ENCODE measurements around the gene SLC35A4. TPM values are rescaled to one million over a fixed set of nuclear protein-coding genes. Genes with fewer than 3 reads are reported as not detected.
A peak's percentile ranks its signal among the peaks of the same experiment; 100 is the strongest.

The SLC35A4 gene
- polyA plus RNA-seq, result 62.5 TPM
- long read RNA-seq, donor 1, transcript SLC35A4-201 (3 exons, 3,041 nt), result major isoform, 15 of 18 reads
- long read RNA-seq, donor 1, partial matches to known transcripts, result 0 of 18 reads
- long read RNA-seq, donor 1, other reads (novel, unspliced or antisense), result 0 of 18 reads
- long read RNA-seq, donor 2, transcript SLC35A4-201 (3 exons, 3,041 nt), result major isoform, 20 of 22 reads
- long read RNA-seq, donor 2, partial matches to known transcripts, result 0 of 22 reads
- long read RNA-seq, donor 2, other reads (novel, unspliced or antisense), result 0 of 22 reads
- long read RNA-seq, donor 3, transcript SLC35A4-201 (3 exons, 3,041 nt), result major isoform, 26 of 29 reads
- long read RNA-seq, donor 3, partial matches to known transcripts, result 0 of 29 reads
- long read RNA-seq, donor 3, other reads (novel, unspliced or antisense), result 0 of 29 reads
- long read RNA-seq, donor 4, transcript SLC35A4-201 (3 exons, 3,041 nt), result major isoform, 5 of 5 reads
- long read RNA-seq, donor 4, partial matches to known transcripts, result 0 of 5 reads
- long read RNA-seq, donor 4, other reads (novel, unspliced or antisense), result 0 of 5 reads
- long read RNA-seq, donor 5, transcript SLC35A4-201 (3 exons, 3,041 nt), result major isoform, 10 of 12 reads
- long read RNA-seq, donor 5, partial matches to known transcripts, result 0 of 12 reads
- long read RNA-seq, donor 5, other reads (novel, unspliced or antisense), result 0 of 12 reads
- long read RNA-seq, donor 6, transcript SLC35A4-201 (3 exons, 3,041 nt), result major isoform, 27 of 31 reads
- long read RNA-seq, donor 6, partial matches to known transcripts, result 0 of 31 reads
- long read RNA-seq, donor 6, other reads (novel, unspliced or antisense), result 0 of 31 reads
- long read RNA-seq, donor 7, transcript SLC35A4-201 (3 exons, 3,041 nt), result major isoform, 11 of 14 reads
- long read RNA-seq, donor 7, partial matches to known transcripts, result 0 of 14 reads
- long read RNA-seq, donor 7, other reads (novel, unspliced or antisense), result 0 of 14 reads
- long read RNA-seq, donor 8, transcript SLC35A4-201 (3 exons, 3,041 nt), result major isoform, 19 of 24 reads
- long read RNA-seq, donor 8, transcript SLC35A4-202 (2 exons, 3,617 nt), result minor isoform, 5 of 24 reads
- long read RNA-seq, donor 8, partial matches to known transcripts, result 0 of 24 reads
- long read RNA-seq, donor 8, other reads (novel, unspliced or antisense), result 0 of 24 reads
- long read RNA-seq, donor 9, transcript SLC35A4-201 (3 exons, 3,041 nt), result major isoform, 11 of 15 reads
- long read RNA-seq, donor 9, partial matches to known transcripts, result 0 of 15 reads
- long read RNA-seq, donor 9, other reads (novel, unspliced or antisense), result 0 of 15 reads
- long read RNA-seq, donor 10, transcript SLC35A4-201 (3 exons, 3,041 nt), result major isoform, 23 of 26 reads
- long read RNA-seq, donor 10, partial matches to known transcripts, result 0 of 26 reads
- long read RNA-seq, donor 10, other reads (novel, unspliced or antisense), result 0 of 26 reads
- long read RNA-seq, donor 11, transcript SLC35A4-201 (3 exons, 3,041 nt), result major isoform, 19 of 40 reads
- long read RNA-seq, donor 11, transcript SLC35A4-202 (2 exons, 3,617 nt), result minor isoform, 6 of 40 reads
- long read RNA-seq, donor 11, partial matches to known transcripts, result 0 of 40 reads
- long read RNA-seq, donor 11, other reads (novel, unspliced or antisense), result 15 of 40 reads

GRCh38 chr5:140564196-140565023, at the start of gene SLC35A4, which contains the start of gene APBB3:
TSS of gene SLC35A4 (plus strand) at chr5:140564828. CDS start at chr5:140567170, 2,342 bp downstream.
TSS of gene APBB3 (minus strand) at chr5:140564598. CDS start at chr5:140564245, 353 bp downstream.
- Histone ChIP-seq H3K4me3 (ENCODE audit: low read length) (peak within 1 kb of the TSS; percentile 70), H3K27me3 (ENCODE audit: control insufficient read depth, insufficient read depth, low read length) (no peaks in the 10 kb centered on the region), H3K36me3 (ENCODE audit: control insufficient read depth, insufficient read depth, low read length) (peaks cover 42% of the 10 kb centered on the region), H3K4me1 (ENCODE audit: control insufficient read depth, insufficient read depth, low read length) (peaks cover 10% of the 10 kb centered on the region), H3K27ac (ENCODE audit: low read length) (peak within 1 kb of the TSS; percentile 85), H3K9me3 (ENCODE audit: control insufficient read depth, low read depth, low read length) (peaks cover 5% of the 10 kb centered on the region)
- DNase-seq, result peak; percentile 98 to 99
- no CpG with 5 or more reads among the region's 74 CpGs for WGBS (ENCODE audit: insufficient coverage, low lambda C conversion rate)

- H3K27me3 ChIP-seq (ENCODE audit: control insufficient read depth, insufficient read depth, low read length), result no peaks in the 10 kb centered on the region
- no peak for DNase-seq
- no peaks in the 10 kb centered on the region for H3K9me3 ChIP-seq (ENCODE audit: control insufficient read depth, low read depth, low read length)
- peaks cover 38% of the 10 kb centered on the region for H3K36me3 ChIP-seq (ENCODE audit: control insufficient read depth, insufficient read depth, low read length)
- H3K4me1 ChIP-seq (ENCODE audit: control insufficient read depth, insufficient read depth, low read length), result no peaks in the 10 kb centered on the region
- no peak overlapping the region for H3K27ac ChIP-seq (ENCODE audit: low read length)
- 92% methylated on average over 2 of the region's 2 CpGs for WGBS (ENCODE audit: insufficient coverage, low lambda C conversion rate)
- H3K4me3 ChIP-seq (ENCODE audit: low read length), result no peak overlapping the region
Measured at GRCh38 chr5:140524003-140524402, 40.6 kb upstream of the SLC35A4 start.

- Histone ChIP-seq H3K27me3 (ENCODE audit: control insufficient read depth, insufficient read depth, low read length) (no peaks in the 10 kb centered on the region), H3K27ac (ENCODE audit: low read length) (no peak overlapping the region), H3K4me1 (ENCODE audit: control insufficient read depth, insufficient read depth, low read length) (peaks cover 9% of the 10 kb centered on the region), H3K4me3 (ENCODE audit: low read length) (no peak overlapping the region), H3K36me3 (ENCODE audit: control insufficient read depth, insufficient read depth, low read length) (peaks cover 65% of the 10 kb centered on the region), H3K9me3 (ENCODE audit: control insufficient read depth, low read depth, low read length) (no peaks in the 10 kb centered on the region)
- WGBS (ENCODE audit: insufficient coverage, low lambda C conversion rate), result no CpG with 5 or more reads among the region's 1 CpG
- no peak for DNase-seq
Measured at GRCh38 chr5:140540227-140540626, 24.4 kb upstream of the SLC35A4 start.

DNA sequence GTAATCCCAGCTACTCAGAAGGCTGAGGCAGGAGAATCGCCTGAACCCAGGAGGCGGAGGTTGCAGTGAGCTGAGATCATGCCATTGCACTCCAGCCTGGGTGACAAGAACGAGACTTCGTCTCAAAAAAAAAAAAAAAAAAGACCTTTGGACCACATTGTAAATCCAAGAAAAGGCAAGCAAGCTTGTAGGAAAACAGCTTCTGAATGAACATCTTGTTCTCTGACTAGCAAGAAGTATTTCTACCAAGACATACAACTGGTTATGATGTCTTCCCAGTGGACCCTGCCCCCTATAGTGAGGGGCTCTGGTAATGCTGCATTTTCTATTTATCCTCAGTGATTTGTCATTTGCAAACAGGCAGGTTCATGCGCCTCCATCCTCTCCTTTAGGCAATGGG, 21.7 kb upstream of the SLC35A4 start:
- Histone ChIP-seq H3K27me3 (ENCODE audit: control insufficient read depth, insufficient read depth, low read length) (no peaks in the 10 kb centered on the region), H3K27ac (ENCODE audit: low read length) (peak overlapping the region; percentile 74), H3K4me3 (ENCODE audit: low read length) (no peak overlapping the region), H3K4me1 (ENCODE audit: control insufficient read depth, insufficient read depth, low read length) (peaks cover 27% of the 10 kb centered on the region), H3K36me3 (ENCODE audit: control insufficient read depth, insufficient read depth, low read length) (peaks cover 48% of the 10 kb centered on the region), H3K9me3 (ENCODE audit: control insufficient read depth, low read depth, low read length) (no peaks in the 10 kb centered on the region)
- WGBS (ENCODE audit: insufficient coverage, low lambda C conversion rate), result no CpG with 5 or more reads among the region's 5 CpGs
- peak; percentile 45 to 84 for DNase-seq

DNA sequence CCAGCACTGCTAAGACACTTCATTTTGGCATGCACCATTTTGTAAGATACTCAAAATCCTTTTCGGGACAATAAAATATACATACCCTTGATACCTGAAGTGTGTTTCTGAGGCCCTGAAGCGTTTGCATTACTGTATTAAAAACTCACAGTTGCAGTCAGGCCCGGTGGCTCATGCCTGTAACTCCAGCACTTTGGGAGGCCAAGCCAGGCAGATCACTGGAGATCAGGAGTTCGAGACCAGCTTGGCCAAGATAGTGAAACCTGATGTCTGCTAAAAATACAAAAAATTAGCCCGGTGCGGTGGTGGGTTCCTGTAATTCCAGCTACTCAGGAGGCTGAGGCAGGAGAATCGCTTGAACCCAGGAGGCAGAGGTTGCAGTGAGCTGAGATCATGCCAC, 19.6 kb upstream of the SLC35A4 start:
- Histone ChIP-seq H3K27me3 (ENCODE audit: control insufficient read depth, insufficient read depth, low read length) (no peaks in the 10 kb centered on the region), H3K4me1 (ENCODE audit: control insufficient read depth, insufficient read depth, low read length) (peaks cover 42% of the 10 kb centered on the region), H3K4me3 (ENCODE audit: low read length) (no peak overlapping the region), H3K36me3 (ENCODE audit: control insufficient read depth, insufficient read depth, low read length) (peaks cover 45% of the 10 kb centered on the region), H3K9me3 (ENCODE audit: control insufficient read depth, low read depth, low read length) (no peaks in the 10 kb centered on the region), H3K27ac (ENCODE audit: low read length) (no peak overlapping the region)
- no peak for DNase-seq
- WGBS (ENCODE audit: insufficient coverage, low lambda C conversion rate), result no CpG with 5 or more reads among the region's 7 CpGs

DNA sequence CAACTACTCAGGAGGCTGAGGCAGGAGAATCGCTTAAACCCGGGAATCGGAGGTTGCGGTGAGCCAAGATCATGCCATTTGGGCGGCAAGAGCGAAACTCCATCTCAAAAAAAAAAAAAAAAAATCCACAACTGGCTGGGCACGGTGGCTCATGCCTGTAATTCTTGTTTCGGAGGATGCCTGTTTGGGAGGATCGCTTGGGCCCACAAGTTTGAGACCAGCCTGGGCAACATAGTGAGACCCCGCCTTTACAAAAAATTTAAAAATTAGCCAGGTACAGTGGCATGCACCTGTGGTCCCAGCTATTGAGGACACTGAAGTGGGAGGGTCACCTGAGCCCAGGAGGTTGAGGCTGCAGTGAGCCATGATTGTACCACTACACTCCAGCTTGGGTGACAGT, 19.0 kb upstream of the SLC35A4 start:
- Histone ChIP-seq H3K27ac (ENCODE audit: low read length) (no peak overlapping the region), H3K9me3 (ENCODE audit: control insufficient read depth, low read depth, low read length) (no peaks in the 10 kb centered on the region), H3K4me1 (ENCODE audit: control insufficient read depth, insufficient read depth, low read length) (peaks cover 42% of the 10 kb centered on the region), H3K36me3 (ENCODE audit: control insufficient read depth, insufficient read depth, low read length) (peaks cover 45% of the 10 kb centered on the region), H3K4me3 (ENCODE audit: low read length) (no peak overlapping the region), H3K27me3 (ENCODE audit: control insufficient read depth, insufficient read depth, low read length) (no peaks in the 10 kb centered on the region)
- no CpG with 5 or more reads among the region's 10 CpGs for WGBS (ENCODE audit: insufficient coverage, low lambda C conversion rate)
- no peak for DNase-seq

DNA sequence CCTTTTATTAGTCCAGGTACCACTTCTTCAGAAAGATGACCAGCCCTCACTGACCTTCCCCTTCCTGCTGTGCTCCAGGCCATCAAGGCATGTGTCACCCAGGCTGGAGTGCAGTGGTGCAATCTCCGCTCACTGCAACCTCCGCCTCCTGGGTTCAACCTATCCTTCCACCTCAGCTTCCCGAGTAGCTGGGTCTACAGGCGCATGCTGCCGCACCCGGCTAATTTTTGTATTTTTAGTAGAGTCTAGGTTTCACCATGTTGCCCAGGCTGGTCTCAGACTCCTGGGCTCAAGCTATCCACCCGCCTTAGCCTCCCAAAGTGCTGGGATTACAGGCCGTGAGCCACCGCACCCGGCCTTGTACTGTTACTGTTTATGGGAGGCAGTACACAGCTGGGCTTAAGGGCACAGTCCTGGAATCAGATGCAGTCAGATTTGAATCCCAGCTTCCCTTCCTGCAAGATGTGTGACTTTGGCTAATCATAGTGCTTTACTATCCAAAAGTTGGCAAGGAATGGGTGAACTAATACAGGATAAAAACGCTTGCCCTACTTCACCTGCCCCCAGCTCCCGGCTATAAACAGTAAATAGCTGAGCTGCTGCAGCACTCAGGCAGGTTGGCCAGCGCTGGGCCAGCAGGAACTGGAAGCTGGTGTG, 17.6 kb upstream of the SLC35A4 start:
- Histone ChIP-seq H3K27ac (ENCODE audit: low read length) (peak overlapping the region; percentile 95), H3K9me3 (ENCODE audit: control insufficient read depth, low read depth, low read length) (no peaks in the 10 kb centered on the region), H3K4me3 (ENCODE audit: low read length) (no peak overlapping the region), H3K4me1 (ENCODE audit: control insufficient read depth, insufficient read depth, low read length) (peaks cover 42% of the 10 kb centered on the region), H3K27me3 (ENCODE audit: control insufficient read depth, insufficient read depth, low read length) (no peaks in the 10 kb centered on the region), H3K36me3 (ENCODE audit: control insufficient read depth, insufficient read depth, low read length) (peaks cover 46% of the 10 kb centered on the region)
- WGBS (ENCODE audit: insufficient coverage, low lambda C conversion rate), result no CpG with 5 or more reads among the region's 13 CpGs
- peak in 1 of 2 donors; percentile 37 for DNase-seq

GRCh38 chr5:140547508-140548299, 16.9 kb upstream of the SLC35A4 start, which contains the start of gene EIF4EBP3:
TSS of gene EIF4EBP3 (plus strand) at chr5:140547662. CDS start at chr5:140547738, 76 bp downstream.
- Histone ChIP-seq H3K27ac (ENCODE audit: low read length) (peak within 1 kb of the TSS; percentile 95), H3K9me3 (ENCODE audit: control insufficient read depth, low read depth, low read length) (no peaks in the 10 kb centered on the region), H3K27me3 (ENCODE audit: control insufficient read depth, insufficient read depth, low read length) (no peaks in the 10 kb centered on the region), H3K36me3 (ENCODE audit: control insufficient read depth, insufficient read depth, low read length) (peaks cover 45% of the 10 kb centered on the region), H3K4me3 (ENCODE audit: low read length) (peak within 1 kb of the TSS; percentile 51), H3K4me1 (ENCODE audit: control insufficient read depth, insufficient read depth, low read length) (peaks cover 42% of the 10 kb centered on the region)
- WGBS (ENCODE audit: insufficient coverage, low lambda C conversion rate), result no CpG with 5 or more reads among the region's 52 CpGs
- DNase-seq, result peak; percentile 98 to 99
